PC-9 (cell line): ENCODE data around the gene MPHOSPH9.

Experiments
- EZH2 ChIP-seq: fragments of 200-600 bp; sonication (generic); IDR thresholded peaks from 2 replicates; pipeline ENCODE4 v1.8.0; 2017; ENCODE audit warnings: antibody characterized with exemption, low read depth
- TF ChIP-seq, protein P1 (sequence below): fragments of 200-600 bp; sonication (generic); conservative IDR thresholded peaks from 2 replicates; pipeline ENCODE4 v1.6.1; 2017; ENCODE audit warnings: mixed run types, antibody characterized with exemption, mild to moderate bottlenecking, moderate library complexity

DNA sequence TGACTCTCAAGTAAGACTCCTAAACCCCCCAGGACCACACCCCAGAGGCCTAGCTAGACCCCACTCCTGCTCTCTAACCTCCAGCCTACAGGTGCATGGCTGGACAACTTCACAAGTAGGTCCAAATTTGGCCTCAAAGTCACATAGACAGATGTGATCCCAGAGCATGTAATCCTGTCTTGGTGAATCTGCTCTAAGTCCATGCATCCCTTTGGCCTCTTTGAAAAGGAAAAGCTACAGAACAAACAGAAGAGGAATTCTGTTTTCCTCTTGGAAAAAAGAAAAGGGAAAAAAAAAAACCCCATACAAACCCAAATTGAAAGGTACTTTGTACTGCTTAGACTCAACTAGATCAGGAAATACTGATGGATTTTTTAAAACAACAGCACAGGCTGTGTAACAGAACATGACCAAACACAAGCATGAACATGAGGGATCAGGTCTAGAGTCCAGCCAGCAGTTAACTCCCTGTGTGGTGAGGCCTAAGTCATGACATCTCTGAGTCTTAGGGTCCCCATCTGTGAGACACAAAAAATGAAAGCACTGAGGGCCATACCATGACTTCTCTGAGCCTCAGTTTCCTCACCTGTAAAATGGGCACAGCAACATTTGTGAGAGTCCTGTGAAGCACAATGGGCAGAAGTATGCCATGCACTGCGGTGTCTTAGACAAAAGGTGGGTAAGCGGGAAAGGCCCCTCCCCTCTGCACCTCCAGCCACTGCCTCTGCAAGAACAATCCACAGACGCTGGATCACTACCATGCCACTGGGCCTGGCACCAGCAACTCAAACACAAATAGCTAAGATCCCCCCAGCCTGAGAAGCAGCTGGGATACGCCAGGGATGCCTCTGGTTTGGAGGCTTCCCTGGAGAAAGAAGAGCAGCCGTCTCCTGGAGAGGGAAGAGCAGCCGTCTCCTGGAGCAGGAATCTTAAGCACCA, 92.0 kb downstream of the MPHOSPH9 start:
- TF ChIP-seq, protein P1, sequence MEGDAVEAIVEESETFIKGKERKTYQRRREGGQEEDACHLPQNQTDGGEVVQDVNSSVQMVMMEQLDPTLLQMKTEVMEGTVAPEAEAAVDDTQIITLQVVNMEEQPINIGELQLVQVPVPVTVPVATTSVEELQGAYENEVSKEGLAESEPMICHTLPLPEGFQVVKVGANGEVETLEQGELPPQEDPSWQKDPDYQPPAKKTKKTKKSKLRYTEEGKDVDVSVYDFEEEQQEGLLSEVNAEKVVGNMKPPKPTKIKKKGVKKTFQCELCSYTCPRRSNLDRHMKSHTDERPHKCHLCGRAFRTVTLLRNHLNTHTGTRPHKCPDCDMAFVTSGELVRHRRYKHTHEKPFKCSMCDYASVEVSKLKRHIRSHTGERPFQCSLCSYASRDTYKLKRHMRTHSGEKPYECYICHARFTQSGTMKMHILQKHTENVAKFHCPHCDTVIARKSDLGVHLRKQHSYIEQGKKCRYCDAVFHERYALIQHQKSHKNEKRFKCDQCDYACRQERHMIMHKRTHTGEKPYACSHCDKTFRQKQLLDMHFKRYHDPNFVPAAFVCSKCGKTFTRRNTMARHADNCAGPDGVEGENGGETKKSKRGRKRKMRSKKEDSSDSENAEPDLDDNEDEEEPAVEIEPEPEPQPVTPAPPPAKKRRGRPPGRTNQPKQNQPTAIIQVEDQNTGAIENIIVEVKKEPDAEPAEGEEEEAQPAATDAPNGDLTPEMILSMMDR: no peak
- TF ChIP-seq EZH2: no peak
